Metanephros (tissue), 2 donors: ENCODE results near the gene TXLNG. TPM values are rescaled to one million over a fixed set of nuclear protein-coding genes. Genes with fewer than 3 reads are reported as not detected.

Experiments used
- small RNA-seq: library from RNA; depleted of rRNA; stranded (forward); fragments of <200 nt; gene quantifications from one replicate; pipeline ENCODE3, GENCODE V24; 2014; ENCODE audit warnings: low replicate concordance
- total RNA-seq: library from RNA; depleted of rRNA; stranded (reverse); fragments of >200 nt; gene quantifications from one replicate; pipeline ENCODE4 v1.2.3, GENCODE V29; 2014

Gene TXLNG
- 9.4 TPM for total RNA-seq

DNA sequence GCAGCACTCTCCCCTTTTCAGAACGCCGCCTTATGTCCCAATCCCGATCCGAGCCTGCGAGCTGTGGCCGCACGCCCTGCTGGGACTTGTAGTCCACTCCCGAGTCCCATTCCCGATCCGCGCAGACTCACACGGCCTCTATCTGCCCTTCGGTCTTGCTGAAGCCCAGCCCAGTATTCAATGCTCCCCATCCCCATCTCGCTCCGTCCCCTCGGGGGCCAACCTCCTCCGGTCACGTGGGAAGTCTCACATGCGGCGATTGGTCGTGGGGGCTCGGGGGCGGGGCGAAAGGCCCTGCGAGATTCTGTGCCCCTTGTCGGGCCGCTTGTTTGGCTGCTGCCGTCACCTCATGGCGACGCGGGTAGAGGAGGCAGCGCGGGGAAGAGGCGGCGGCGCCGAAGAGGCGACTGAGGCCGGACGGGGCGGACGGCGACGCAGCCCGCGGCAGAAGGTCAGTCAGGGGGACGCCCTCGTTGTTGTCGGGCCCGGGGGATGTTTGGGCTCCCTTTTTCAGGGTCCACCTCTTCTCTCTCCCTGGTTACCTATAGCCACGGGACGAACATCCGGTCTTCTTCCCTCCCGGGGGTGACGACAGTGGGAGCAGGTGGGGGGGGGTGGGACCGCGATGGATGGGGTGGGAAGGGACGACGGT is at the start of gene TXLNG:
TXLNG (plus strand) TSS at position 328 of the 652 bp plus-strand sequence; CDS start at position 350, 22 bp downstream.

GRCh38 chrX:16870095-16870861 is 84.0 kb downstream of the TXLNG start, which contains the start of gene RBBP7:
TSS of gene RBBP7 (minus strand) at chrX:16870362. CDS start at chrX:16870053, 309 bp downstream.

Small RNAs within 50 kb of the gene (small RNA-seq; reads per million reads assigned to genes)
- gene RNU4-6P (not detected), gene RNU7-56P (not detected), gene RPL12P49 (not detected)

Other genes starting within 250 kb of the TXLNG start
- not detected for gene S100G, start 136.3 kb upstream of the TXLNG start, total RNA-seq
- 30.0 TPM for gene CTPS2, start 73.8 kb upstream of the TXLNG start, total RNA-seq
- gene SYAP1, start 66.9 kb upstream of the TXLNG start, total RNA-seq, result 27.0 TPM
- gene RBBP7, start 83.9 kb downstream of the TXLNG start, total RNA-seq, result 115 TPM
- 16.2 TPM for gene REPS2, start 160.2 kb downstream of the TXLNG start, total RNA-seq